ENCODE data around the gene RALGPS1.

RALGPS1 gene

GRCh38 chr9:126906091-126906490, 8.5 kb upstream of the RALGPS1 start:
- DNase-seq, result no peak

GRCh38 chr9:126907058-126907457, 7.5 kb upstream of the RALGPS1 start:
- DNase-seq, result no peak

GRCh38 chr9:126915281-126915816, 767 bp downstream of the RALGPS1 start:
- no peak for DNase-seq

GRCh38 chr9:126915846-126916543, 1.4 kb downstream of the RALGPS1 start:
- no peak for DNase-seq

GRCh38 chr9:126916909-126917308, 2.3 kb downstream of the RALGPS1 start:
- no peak for DNase-seq

- DNase-seq, result no peak
Measured at GRCh38 chr9:126919193-126919592, 4.6 kb downstream of the RALGPS1 start.

- DNase-seq, result no peak
Measured at GRCh38 chr9:126925876-126926275, 11.3 kb downstream of the RALGPS1 start.

GRCh38 chr9:126926364-126926763, 11.8 kb downstream of the RALGPS1 start:
- no peak for DNase-seq

GRCh38 chr9:126927419-126927818, 12.8 kb downstream of the RALGPS1 start:
- DNase-seq, result no peak

GRCh38 chr9:126932871-126933321, 18.3 kb downstream of the RALGPS1 start:
- no peak for DNase-seq

GRCh38 chr9:126933334-126933980, 18.9 kb downstream of the RALGPS1 start:
- DNase-seq, result no peak

GRCh38 chr9:126934441-126934840, 19.9 kb downstream of the RALGPS1 start:
- DNase-seq, result no peak

- DNase-seq, result no peak
Measured at GRCh38 chr9:126935630-126936029, 21.0 kb downstream of the RALGPS1 start.

GRCh38 chr9:126937444-126937843, 22.9 kb downstream of the RALGPS1 start:
- no peak for DNase-seq

GRCh38 chr9:126938327-126938726, 23.7 kb downstream of the RALGPS1 start:
- no peak for DNase-seq

- no peak for DNase-seq
Measured at GRCh38 chr9:126939821-126940221, 25.2 kb downstream of the RALGPS1 start.

GRCh38 chr9:126942399-126942798, 27.8 kb downstream of the RALGPS1 start:
- no peak for DNase-seq

- no peak for DNase-seq
Measured at GRCh38 chr9:126945682-126946081, 31.1 kb downstream of the RALGPS1 start.

GRCh38 chr9:126947529-126947928, 32.9 kb downstream of the RALGPS1 start:
- no peak for DNase-seq

GRCh38 chr9:126952205-126952977, 37.8 kb downstream of the RALGPS1 start:
- peak; percentile 68 for DNase-seq

GRCh38 chr9:126953041-126953809, 38.6 kb downstream of the RALGPS1 start:
- DNase-seq, result peak; percentile 86

- no peak for DNase-seq
Measured at GRCh38 chr9:126955811-126956210, 41.2 kb downstream of the RALGPS1 start.

Data from fibroblast of skin of right biceps (primary cell).